Stimulated activated CD4-positive, alpha-beta T cell treated with anti-CD3 and anti-CD28 coated beads, Interleukin-12 subunit alpha, Interleukin-12 subunit beta, amount 100 ng/mL, for 4 hours (primary cell): ENCODE data around the gene CPB2.

Experiments used
- DNase-seq: peaks from one replicate; pipeline ENCODE4 v3.0.0-alpha.2; 2020

CPB2 gene

DNA sequence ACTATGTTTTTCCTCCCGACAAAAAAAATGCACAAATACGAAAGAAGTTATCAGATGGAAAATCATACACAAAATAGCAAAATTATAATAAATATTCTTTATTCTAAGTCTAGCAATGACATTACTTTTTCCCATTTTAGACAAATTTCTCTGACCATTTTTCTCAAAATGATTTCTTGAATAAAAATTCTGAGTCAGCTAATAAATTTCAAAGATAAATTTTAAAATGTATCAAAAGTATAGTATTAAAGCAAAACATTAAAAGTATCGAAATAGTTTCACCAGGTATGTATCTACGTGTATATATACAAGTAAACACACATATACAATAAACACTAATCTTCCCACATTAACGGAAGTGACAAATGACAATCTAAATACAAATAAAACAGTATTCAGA is 61.2 kb downstream of the CPB2 start:
- DNase-seq, result no peak

DNA sequence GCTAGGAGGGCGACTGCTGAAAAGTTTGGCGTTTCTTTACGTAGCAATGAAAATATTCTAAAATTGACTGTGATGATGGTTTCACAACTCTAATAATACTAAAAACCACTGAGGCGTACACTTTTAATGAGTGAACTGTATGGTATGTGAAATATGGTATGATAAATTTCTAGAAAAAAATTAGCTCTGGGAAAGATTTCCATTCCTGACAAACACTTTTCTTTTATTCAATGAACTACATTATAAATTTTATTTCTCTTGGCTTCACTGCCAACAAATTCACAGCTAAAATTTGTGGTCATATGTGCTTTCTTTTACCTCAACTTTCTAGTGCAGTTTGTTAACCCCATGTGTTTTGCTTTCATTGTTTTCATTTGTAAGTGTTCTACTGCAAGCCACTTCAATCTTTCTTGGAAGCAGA is 63.4 kb downstream of the CPB2 start:
- DNase-seq, result no peak

DNA sequence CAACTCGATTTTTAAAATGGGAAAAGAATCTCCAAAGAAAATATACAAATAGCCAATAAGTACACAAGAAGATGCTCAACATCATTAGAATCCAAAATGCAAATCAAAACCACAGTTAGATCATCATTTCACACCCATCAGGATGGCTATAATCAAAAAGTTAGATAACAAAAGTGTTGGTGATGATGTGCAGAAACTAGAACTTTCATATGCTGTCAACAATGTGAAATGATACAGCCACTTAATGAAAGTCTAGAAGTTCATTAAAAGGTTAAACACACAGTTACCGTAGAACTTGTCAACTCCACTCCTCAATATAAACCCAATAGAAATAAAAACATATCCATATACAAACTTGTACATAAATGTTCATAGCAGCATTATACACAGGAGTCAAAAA is 64.1 kb downstream of the CPB2 start:
- no peak for DNase-seq

DNA sequence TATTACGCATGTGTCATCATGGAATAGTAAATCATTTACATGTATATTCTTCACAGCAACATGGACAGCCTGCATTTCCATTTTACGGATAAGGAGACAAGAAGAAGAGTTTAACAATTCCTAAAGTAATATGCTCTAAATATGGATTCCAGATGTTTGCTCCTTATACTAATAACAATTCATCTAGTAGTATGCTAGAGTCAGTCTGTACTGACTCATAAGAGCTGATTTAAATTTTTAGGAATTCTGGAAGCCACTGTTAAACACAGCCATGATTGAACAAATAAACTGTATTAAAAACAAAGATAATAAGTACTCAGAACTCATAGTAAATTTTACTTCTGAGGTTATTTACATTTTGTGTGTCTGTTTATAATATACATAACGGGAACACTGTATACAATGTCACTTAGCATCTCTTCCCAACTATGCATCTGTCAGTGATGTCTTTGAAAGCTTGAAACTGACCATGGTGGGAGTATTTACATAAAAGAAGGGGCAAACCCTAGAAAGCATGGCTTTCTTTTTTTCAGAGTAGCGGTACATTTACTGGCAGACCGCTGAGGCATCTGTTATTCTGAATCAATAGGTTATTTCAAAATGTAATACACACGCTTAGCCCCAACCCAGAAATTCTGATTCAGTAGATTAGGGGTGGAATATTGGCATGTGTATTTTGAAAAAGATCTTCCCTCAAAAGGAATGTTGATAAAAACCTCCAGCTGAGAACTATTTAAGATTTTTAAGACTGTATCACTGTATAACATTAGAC is 65.2 kb downstream of the CPB2 start:
- DNase-seq, result no peak

DNA sequence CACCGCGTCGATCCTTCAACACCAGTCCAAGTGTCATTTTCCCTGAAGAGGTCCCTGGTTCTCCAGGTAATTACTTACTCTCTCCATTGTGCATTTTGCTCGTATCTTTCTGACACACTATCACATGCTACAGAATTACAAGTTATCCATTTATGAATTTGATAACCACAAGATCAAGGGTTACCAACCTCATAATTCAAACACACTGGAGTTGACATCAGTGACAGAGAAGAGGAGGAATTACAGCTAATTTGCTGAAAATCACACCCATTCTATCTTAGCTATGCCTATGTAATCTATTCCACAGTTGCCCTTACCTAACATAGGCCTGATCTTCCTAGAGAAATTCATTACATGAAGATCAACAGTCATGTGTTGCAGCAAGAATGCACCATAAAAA is 66.5 kb downstream of the CPB2 start:
- DNase-seq, result no peak

DNA sequence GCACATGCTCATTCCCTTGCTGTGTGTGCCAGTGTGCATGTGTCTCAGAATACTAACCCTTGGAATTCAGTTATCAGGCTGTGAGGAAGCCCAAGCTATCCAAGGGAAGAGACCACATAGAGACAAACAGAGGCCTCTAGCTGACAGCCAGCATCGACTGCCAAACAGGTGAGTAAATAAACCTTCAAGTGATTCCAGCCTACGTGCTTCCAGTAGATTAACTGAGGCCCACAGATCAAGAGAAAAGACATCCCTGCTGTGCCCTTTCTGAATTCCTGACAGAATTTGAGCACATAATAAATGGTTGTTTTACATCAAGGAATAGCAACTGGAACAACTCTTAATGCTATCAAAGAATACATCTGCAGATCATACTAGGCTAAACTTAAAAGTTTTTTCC is 69.8 kb downstream of the CPB2 start:
- no peak for DNase-seq

DNA sequence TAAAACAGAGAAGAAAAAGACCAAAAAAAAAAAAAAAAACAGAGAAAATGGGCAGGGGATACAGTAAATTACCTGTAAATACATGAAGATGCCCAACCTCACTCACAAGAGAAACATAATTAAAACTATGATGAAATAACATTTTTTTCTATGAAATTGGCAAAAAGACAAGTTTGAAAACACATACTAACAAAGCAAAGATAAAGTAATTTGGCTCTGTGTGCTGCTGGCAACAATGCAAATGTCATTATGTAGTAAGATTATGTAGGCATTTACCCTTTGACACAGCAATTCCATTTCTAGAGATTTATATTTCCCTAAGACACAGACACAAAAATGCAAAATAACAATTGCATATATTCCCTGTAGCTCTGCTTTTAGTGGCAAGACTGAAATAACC is 72.5 kb downstream of the CPB2 start:
- no peak for DNase-seq

DNA sequence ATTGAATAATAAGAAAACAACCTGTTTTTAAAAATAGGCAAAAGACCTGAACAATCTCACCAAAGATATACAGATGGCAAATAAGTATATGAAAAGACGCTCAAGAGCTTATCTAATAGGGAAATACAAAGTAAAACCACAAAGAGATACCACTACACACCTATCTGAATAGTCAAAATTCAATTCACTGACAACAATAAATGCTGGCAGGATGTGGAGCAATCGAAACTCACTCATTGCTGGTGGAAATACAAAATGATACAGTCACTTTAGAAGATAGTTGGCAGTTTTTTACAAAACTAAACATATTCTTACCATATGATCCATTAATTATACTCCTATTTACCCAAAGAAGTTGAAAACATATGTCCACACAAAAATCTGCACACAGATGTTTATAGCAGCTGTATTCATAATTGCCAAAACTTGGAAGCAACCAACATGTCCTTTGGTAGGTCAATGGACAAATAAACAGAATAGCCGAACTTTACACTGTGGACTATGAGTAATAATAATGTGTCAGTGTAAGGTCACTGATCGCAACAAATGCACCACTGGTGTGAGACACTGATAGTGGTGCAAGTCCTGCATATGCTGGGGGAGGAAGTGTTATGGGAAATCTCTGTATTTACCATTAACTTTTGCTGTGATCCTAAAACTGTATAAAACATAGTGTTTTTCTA is 73.1 kb downstream of the CPB2 start:
- DNase-seq, result no peak

DNA sequence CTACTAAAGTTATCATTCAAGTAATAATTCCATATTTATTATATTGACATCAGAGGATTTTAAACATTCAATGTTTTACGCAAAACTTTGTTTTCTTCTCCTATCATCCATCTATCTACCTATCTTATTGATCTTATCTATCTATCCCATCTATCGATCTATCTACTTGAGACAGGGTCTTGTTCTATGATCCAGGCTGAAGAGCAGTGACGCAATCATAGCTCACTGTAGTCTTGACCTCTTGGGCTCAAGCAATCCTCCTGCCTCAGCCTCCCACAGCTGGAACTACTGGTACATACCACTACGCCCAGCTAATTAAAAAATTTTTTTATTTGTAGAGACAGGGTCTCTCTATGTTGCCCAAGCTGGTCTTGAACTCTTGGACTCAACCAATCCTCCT is 79.7 kb downstream of the CPB2 start:
- no peak for DNase-seq

DNA sequence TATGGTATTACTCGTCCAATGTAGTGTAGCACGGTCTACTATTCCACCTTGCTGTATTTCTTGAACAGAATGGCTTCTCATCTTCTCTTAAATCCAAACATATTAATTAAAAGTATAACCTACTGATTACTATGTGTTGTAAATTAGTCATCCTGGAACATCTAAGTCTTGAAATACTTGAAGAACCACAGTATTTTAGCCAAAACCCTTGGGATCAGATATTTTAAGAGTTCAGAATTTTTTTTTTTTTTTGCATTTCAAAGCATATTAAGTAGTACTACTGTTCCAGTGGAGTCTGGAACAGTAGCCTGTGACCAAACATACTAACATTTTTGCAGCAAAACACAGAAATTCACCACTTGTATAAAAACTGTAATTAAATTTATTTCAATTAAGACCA is 82.4 kb downstream of the CPB2 start:
- no peak for DNase-seq

DNA sequence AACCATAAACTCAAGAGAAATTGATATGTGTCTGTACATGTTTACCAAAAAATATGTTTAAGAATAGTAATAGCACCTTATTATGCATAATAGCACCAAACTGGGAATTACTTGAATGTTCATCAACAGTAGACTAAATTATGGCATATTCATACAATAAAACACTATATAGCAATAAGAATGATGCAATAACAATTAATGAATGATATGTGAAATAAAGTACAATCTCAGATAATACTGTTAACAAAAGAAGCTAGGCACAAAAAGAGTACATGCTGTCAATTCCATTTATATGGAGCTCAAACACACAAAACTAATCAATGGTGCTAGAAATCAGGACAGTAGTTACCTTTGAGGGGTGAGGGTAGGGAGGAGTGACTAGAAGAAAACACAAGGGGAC is 88.6 kb downstream of the CPB2 start:
- no peak for DNase-seq

DNA sequence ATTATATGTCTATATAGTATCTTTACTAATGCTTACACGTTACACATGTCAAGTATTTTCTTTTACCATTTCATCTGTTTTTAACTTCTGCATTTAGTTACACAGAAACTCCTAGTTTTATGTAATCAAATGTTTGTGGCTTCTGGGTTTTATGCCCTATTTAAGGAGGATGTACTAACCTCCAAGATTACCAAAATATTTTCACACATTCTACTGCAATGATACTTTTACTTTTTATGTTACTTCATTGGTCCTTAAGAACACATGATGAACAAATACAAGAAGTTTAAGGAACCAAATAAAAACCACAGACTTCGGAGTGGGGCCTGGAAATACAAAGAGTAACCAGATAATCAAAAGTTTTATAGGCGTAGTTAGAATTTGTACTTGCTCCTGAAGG is 89.5 kb downstream of the CPB2 start:
- no peak for DNase-seq

DNA sequence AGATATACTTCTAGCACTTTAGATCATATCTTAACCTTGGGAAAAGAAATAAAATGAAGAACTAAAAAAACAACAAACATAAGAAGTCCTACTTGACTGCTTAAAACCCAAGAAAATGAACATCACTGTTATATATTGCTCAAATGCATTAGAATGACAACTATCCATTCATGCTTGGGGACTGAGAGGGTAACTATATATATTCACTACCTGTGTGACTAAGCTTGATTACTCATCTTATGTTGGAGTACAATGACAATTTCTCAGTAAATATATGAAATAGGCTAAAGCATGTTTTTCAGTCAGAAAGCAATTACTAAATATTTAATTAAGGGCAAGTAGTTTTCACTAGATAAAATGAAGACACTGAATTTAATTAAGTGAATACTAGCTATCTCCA is 92.4 kb downstream of the CPB2 start:
- no peak for DNase-seq

DNA sequence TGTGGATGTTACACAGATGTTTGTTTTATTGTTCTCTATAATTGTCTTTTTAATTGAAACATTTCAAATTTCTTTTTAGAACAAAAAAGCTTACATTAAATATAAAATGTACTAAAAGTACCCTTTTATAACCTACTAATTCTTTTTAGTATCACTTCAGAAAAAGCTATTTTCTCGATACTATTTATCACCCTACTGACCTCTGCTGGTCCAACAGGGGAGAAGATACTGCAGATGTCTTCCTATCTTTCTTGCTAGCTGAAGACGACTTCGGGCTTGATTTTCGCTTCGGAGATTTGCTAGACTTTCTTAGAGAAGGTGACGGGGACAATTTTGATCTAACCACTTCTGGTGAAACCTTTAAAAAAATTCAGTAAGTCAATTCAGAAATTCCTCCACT is 94.7 kb downstream of the CPB2 start:
- DNase-seq, result no peak

DNA sequence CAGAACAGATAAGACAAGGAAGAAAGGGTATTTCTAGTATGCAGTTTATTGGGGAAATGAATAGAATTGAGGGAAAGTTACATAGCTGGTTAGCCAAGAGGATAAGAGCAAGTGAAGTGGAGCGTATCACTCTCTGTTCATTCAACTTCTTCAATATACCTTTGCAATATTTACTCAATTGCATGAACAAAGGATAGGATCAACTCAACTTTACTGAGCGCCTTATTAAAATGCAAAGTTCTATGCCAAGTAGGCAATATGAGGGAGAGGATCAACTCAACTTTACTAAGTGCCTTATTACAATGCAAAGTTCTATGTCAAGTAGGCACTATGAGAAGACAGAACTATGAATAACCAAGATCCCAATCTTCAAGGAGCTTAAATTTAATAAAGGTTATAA is 96.2 kb downstream of the CPB2 start:
- DNase-seq, result no peak

DNA sequence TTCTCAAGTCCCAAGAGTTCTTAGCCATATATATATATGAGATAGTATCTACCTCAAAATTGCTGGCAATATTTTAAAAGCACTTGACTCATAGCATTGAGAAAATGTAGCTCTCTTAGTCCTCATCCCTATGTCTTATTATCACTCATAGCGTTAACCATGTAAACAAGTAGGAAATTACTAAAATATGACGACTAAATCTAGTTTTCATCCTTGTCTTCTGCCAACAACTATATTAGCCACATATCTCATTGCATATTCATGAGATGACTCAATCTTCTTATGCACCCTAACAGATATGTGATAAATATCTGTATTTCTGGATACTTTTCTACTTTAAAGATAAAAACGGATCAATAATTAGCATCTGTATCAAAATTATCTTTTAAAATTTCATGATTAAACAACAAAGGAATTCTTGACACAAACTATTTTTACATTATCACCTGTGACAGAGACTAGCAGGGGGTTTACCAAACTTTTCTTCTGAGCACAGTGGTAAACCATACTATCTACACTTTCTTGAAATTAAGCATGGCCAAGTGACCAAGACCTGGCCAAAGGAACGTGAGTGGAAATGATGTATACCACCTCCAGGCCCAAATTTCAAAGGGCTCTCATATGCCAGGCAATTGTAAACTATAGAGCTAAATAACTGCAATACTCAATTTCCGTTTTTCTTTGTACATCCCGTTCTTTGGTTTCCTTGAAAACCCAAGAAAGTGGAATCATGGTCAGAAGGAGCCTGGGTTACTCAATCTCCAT is 98.0 kb downstream of the CPB2 start:
- no peak for DNase-seq

DNA sequence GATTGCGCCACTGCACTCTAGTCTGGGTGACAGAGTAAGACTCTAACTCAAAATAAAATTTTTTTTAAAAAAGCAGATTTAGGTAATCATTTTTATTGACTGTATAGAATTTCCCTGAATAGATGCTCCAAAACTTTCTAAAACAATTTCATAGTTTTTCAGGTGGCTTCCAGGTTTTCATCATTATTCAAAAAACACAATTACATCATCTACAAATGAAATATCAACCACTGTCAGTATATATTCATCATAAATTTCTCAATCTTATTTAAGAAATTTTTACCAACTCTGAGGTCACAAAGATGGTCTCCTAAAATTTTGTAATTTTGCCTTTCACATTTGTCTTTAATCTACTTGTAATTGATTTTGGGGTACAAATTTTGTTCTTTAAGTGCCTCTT is 100.3 kb downstream of the CPB2 start:
- DNase-seq, result no peak
